Airway epithelial cell (primary cell): ENCODE data around the gene RASAL1. TPM values are rescaled to one million over a fixed set of nuclear protein-coding genes. Genes with fewer than 3 reads are reported as not detected.

ENCODE experiments used
- total RNA-seq: library from RNA; depleted of rRNA; stranded (reverse); fragments of >200 nt; gene quantifications from 2 replicates; pipeline ENCODE4 v1.2.3, GENCODE V29; 2015

RASAL1 gene, protein sequence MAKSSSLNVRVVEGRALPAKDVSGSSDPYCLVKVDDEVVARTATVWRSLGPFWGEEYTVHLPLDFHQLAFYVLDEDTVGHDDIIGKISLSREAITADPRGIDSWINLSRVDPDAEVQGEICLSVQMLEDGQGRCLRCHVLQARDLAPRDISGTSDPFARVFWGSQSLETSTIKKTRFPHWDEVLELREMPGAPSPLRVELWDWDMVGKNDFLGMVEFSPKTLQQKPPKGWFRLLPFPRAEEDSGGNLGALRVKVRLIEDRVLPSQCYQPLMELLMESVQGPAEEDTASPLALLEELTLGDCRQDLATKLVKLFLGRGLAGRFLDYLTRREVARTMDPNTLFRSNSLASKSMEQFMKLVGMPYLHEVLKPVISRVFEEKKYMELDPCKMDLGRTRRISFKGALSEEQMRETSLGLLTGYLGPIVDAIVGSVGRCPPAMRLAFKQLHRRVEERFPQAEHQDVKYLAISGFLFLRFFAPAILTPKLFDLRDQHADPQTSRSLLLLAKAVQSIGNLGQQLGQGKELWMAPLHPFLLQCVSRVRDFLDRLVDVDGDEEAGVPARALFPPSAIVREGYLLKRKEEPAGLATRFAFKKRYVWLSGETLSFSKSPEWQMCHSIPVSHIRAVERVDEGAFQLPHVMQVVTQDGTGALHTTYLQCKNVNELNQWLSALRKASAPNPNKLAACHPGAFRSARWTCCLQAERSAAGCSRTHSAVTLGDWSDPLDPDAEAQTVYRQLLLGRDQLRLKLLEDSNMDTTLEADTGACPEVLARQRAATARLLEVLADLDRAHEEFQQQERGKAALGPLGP
- 0.60 and 1.1 TPM in 2 replicates for total RNA-seq

DNA sequence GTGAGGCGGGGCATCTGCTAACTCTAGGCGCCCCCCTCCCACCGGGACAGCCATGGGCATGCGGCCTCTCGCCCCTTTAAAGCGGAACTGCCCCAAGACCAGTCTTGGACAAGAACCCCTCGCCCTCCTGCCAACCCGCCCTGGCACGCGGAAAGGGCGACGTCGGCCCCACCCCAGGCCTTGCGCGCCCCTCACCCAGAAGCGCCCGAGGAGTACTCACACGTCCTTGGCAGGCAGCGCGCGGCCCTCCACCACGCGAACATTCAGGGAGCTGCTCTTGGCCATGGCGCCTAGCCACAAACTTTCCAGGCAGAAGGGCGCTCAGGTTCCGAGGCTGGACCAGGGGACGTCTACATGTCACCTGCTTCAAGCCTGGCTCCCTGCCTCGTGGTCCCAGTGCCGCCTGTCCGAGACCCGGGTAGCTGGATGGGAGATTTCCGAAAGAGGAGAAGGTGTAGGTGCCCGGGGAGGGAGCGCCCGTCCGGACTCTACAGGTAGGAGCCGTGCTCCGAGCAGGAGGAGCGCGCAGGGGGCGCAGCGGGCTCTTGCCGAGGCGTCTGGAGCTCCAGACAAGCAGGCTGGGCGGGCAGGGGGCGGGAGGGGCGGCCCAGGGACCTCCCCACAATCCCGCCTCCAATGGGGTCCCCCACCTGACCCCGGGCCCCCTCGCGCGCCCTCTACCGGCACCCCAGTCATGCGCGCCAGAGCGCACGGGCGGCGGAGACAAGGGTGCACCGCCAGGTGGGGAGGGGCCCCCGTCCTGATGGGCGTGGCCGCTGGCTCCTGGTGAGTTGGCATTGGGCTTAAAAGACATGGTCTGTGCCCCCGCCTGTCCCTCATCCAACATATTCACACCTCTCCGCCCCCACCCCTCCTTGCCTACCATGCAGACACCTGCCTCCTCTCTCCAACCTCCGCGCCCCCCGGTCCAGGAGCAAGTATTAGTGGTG is at the start of gene RASAL1:
Gene RASAL1, minus strand, starts transcription at position 584 of the 950 bp plus-strand sequence. Its CDS starts 299 bp downstream, at position 285.

DNA sequence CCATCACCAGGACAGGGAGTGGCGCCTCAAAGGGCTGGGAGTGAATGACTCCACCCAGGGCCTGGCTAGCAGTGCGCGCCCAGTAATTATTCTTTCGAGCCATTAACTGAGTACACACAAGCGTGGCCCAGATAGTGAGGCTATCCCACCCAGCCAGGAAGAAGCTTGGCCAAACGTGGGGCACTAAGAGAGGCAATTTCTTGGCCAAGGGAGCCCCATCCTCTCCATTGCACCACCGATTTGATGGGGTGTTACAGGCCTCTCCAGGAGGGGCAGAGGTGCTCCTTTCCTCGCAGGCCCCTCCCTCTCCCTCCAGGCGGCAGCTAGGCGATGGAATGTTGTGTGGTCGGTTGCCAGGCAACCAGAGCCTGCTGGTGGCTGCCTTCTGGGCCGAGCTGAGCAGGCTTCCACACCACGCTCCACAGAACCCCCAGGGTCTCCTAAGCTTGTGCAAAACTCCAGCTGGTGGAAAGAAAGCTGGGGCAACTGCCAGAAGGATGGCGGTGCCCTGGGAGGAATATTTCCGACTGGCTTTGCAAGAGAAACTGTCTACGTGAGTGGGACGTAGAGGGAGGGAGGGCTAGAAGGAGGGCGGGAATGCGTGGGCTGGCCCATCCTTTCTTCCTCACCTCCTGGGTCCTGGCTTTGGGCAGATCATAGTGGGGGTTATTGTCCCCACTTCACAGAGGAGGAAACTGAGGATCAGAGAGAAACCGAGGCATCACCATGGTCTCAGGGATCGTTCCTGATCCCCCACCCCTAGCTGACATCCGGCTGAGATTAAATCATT is 14.0 kb upstream of the RASAL1 start, which contains the start of gene CFAP73:
Gene CFAP73, plus strand, starts transcription at position 364 of the 790 bp plus-strand sequence. Its CDS starts 134 bp downstream, at position 498.

DNA sequence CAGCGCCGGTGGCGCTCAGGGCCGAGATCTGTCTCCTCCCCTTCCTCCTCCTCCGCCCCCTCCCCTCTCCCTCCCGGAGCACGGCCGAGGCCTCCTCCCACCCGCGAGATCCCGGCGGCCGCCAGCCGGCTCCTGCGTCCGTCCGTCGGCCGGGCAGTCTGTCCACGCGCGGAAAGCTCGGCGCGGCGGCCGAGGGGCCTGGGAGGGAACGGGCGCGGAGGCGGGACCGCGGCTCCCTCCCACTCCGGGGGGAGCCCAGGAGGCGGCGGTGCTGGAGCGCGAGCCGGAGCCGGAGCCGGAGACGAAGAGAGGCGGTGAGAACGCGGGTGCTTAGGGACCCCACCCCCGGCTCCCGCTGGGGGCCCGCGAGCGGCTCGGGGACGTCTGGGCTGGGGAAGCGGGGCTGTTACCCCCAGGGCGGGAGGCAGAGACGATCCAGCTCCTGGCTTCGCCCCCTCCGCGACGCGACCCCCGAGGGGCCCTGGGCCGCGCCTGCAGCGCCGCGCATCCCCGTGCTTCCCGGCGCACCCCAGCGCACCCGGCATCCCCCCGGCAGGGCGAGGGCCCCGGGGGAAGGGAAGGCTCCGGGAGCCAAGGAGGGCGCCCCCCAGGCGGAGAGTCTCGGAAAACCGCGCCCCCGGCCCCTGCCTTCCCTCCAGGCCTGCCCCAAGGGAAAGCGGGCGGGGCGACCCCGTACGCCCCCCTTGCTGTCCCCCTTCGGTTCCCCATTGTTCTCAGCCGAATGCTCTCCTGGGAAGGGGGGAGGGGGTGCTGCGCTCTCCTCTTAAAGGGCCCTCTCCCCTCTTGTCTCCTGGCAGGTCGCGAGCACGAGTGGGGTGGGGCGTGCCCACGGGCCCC is 78.7 kb downstream of the RASAL1 start, which contains the start of gene DTX1:
Gene DTX1, plus strand, starts transcription at position 100 of the 858 bp plus-strand sequence. CDS start 1,463 bp downstream, outside the sequence.

Other genes with a start within 250 kb of the RASAL1 start
- 2.5 and 5.6 TPM in 2 replicates for gene OAS1, start 228.8 kb downstream of the RASAL1 start, total RNA-seq
- 6.7 and 8.9 TPM in 2 replicates for gene OAS3, start 197.3 kb downstream of the RASAL1 start, total RNA-seq
- 0.33 and 0.42 TPM in 2 replicates for gene OAS2, start 157.2 kb downstream of the RASAL1 start, total RNA-seq
- not detected in 2 replicates for gene DTX1, start 79.0 kb downstream of the RASAL1 start, total RNA-seq
- gene CFAP73, start 14.0 kb upstream of the RASAL1 start, total RNA-seq, result not detected in 2 replicates
- 73.8 and 100 TPM in 2 replicates for gene DDX54, start 49.7 kb upstream of the RASAL1 start, total RNA-seq
- 23.9 and 28.4 TPM in 2 replicates for gene RITA1, start 50.0 kb upstream of the RASAL1 start, total RNA-seq
- 13.2 and 20.1 TPM in 2 replicates for gene TPCN1, start 85.7 kb upstream of the RASAL1 start, total RNA-seq
- gene SLC8B1, start 199.3 kb upstream of the RASAL1 start, total RNA-seq, result 10.1 and 13.4 TPM in 2 replicates
- 14.7 and 17.4 TPM in 2 replicates for gene PLBD2, start 222.8 kb upstream of the RASAL1 start, total RNA-seq